Thyroid gland (tissue), 4 donors: ENCODE measurements around the gene KRTAP5-4.

Experiments
- CTCF ChIP-seq, 6 experiments: fragments of 200-600 bp in 3 of 6; fragments of 450-650 bp in 3 of 6; sonication (generic) in 3 of 6; IDR thresholded peaks; one replicate each; pipeline ENCODE4 v1.5.1; 2016 to 2019; ENCODE audit warnings: antibody characterized with exemption in 6 of 6, mild to moderate bottlenecking in 2 of 6, inconsistent platforms in 1 of 6, moderate library complexity in 1 of 6
- POLR2A ChIP-seq, 2 donors: fragments of 450-650 bp; IDR thresholded peaks; one replicate each; pipeline ENCODE4 v1.6.1; 2017; ENCODE audit warnings: antibody characterized with exemption in 2 of 2, mild to moderate bottlenecking in 2 of 2, moderate library complexity in 1 of 2

- TF ChIP-seq CTCF (IDR thresholded peaks at IDR 0.05), result no peak
- TF ChIP-seq POLR2A (IDR thresholded peaks at IDR 0.05), result no peak
These were observed 34.7 kb upstream of the KRTAP5-4 start for GRCh38 chr11:1656670-1657069.
